HG02759 (cell line): Measurements from ENCODE around the gene IQCE.

Source experiments
- ATAC-seq: cut with Tn5 transposase; IDR thresholded peaks from one replicate; pipeline ENCODE4 v1.9.1; 2021; ENCODE audit warnings: mild to moderate bottlenecking, moderate library complexity; ENCODE audit not compliant: unreplicated experiment

The IQCE gene

GRCh38 chr7:2558629-2559282 lies at the start of gene IQCE:
Gene IQCE (plus strand): TSS chr7:2558979. CDS start chr7:2559182, 203 bp downstream.
- peak; percentile 64 for ATAC-seq

- ATAC-seq: no peak
Measured at GRCh38 chr7:2509298-2509906, 49.4 kb upstream of the IQCE start.

- no peak for ATAC-seq
Measured at GRCh38 chr7:2510130-2510776, 48.5 kb upstream of the IQCE start.

GRCh38 chr7:2510909-2511768 lies 47.6 kb upstream of the IQCE start:
- ATAC-seq: peak; percentile 35

GRCh38 chr7:2511769-2512168 lies 47.0 kb upstream of the IQCE start:
- no peak for ATAC-seq

GRCh38 chr7:2512179-2512661 lies 46.6 kb upstream of the IQCE start:
- ATAC-seq: no peak

- ATAC-seq: no peak
Measured at GRCh38 chr7:2512713-2513112, 46.1 kb upstream of the IQCE start.

- no peak for ATAC-seq
Measured at GRCh38 chr7:2513702-2514101, 45.1 kb upstream of the IQCE start.

- ATAC-seq: no peak
Measured at GRCh38 chr7:2514473-2515423, 44.0 kb upstream of the IQCE start.

- ATAC-seq: no peak
Measured at GRCh38 chr7:2515424-2516193, 43.2 kb upstream of the IQCE start.

- no peak for ATAC-seq
Measured at GRCh38 chr7:2516194-2516555, 42.6 kb upstream of the IQCE start.

GRCh38 chr7:2517026-2517425 lies 41.8 kb upstream of the IQCE start:
- no peak for ATAC-seq

- ATAC-seq: no peak
Measured at GRCh38 chr7:2517678-2518507, 40.9 kb upstream of the IQCE start.

GRCh38 chr7:2518737-2519118 lies 40.1 kb upstream of the IQCE start:
- ATAC-seq: no peak

- peak; percentile 85 for ATAC-seq
Measured at GRCh38 chr7:2519119-2519930, 39.5 kb upstream of the IQCE start, which contains the start of gene LFNG. Gene LFNG (plus strand): TSS chr7:2519774. CDS start chr7:2519862, 88 bp downstream.

- ATAC-seq: peak; percentile 1
Measured at GRCh38 chr7:2520131-2520760, 38.5 kb upstream of the IQCE start.

GRCh38 chr7:2520761-2521290 lies 38.0 kb upstream of the IQCE start:
- ATAC-seq: no peak
